Measurements from ENCODE around the gene PCDHGA12. TPM values are rescaled to one million over a fixed set of nuclear protein-coding genes. Genes with fewer than 3 reads are reported as not detected.

Gene PCDHGA12
- total RNA-seq, 2 donors from 2014 or later = 16.2 to 26.0 TPM

DNA sequence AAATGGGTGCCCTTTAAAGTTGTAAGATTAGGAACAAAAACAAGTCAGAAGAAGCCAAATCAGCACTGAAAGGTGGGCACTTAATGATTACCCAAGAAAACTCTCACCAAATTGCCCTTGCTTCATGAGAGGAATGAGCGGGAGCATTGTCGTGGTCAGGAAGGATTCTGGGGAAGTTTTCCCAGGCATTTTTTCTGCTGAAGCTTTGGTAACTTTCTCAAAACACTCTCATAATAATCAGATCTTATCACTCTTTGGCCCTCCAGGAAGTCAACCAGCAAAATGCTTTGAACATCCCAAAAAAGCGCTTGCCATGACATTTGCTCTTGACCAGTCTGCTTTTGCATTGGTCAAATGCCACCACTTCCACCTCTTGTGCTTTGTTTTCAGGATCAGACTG, 35.0 kb downstream of the PCDHGA12 start:
- H3K27ac ChIP-seq = no peak overlapping the region
- ATAC-seq (ENCODE audit: insufficient number of reproducible peaks, low FRiP score, low read depth) (no peak), DNase-seq (ENCODE audit: low spot score) (no peak)
- no peaks in the 10 kb centered on the region for H3K4me1 ChIP-seq (ENCODE audit: control insufficient read depth in 1 of 2, low read depth in 2 of 2)
- TF ChIP-seq, protein P1, sequence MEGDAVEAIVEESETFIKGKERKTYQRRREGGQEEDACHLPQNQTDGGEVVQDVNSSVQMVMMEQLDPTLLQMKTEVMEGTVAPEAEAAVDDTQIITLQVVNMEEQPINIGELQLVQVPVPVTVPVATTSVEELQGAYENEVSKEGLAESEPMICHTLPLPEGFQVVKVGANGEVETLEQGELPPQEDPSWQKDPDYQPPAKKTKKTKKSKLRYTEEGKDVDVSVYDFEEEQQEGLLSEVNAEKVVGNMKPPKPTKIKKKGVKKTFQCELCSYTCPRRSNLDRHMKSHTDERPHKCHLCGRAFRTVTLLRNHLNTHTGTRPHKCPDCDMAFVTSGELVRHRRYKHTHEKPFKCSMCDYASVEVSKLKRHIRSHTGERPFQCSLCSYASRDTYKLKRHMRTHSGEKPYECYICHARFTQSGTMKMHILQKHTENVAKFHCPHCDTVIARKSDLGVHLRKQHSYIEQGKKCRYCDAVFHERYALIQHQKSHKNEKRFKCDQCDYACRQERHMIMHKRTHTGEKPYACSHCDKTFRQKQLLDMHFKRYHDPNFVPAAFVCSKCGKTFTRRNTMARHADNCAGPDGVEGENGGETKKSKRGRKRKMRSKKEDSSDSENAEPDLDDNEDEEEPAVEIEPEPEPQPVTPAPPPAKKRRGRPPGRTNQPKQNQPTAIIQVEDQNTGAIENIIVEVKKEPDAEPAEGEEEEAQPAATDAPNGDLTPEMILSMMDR (IDR thresholded peaks at IDR 0.05) = no peak
- H3K4me3 ChIP-seq = no peak overlapping the region
- no peaks in the 10 kb centered on the region for H3K27me3 ChIP-seq (replicated peaks; ENCODE audit: insufficient read depth)
- no peaks in the 10 kb centered on the region for H3K36me3 ChIP-seq
- H3K9me3 ChIP-seq = no peaks in the 10 kb centered on the region

DNA sequence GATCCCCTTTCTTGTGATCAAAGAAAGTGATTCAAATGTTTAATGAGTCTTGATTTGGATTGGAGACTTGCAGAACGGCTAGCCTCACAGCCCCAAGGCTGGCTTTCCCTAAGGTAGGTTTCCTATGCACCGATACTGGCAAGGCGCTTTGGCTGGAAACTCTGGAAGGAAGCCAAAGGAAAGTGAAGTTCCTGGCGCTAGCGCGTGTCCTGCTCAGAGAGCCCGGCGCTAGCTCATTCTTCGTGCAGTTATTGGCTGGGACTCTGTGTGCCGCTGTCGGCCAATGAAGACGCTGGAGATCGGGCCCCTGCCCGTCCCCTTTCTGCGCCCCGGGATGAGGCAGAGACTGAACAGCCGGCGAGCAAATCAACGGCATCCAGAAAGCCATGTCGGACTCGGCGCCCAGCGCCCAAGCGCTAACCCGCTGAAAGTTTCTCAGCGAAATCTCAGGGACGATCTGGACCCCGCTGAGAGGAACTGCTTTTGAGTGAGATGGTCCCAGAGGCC, 45.4 kb downstream of the PCDHGA12 start, which contains the start of gene PCDHGC3:
TSS of gene PCDHGC3 (plus strand) at position 342 of the 507 bp plus-strand sequence. CDS start at position 493, 151 bp downstream.
- ATAC-seq (ENCODE audit: insufficient number of reproducible peaks, low FRiP score, low read depth) (peak; percentile 93), DNase-seq (ENCODE audit: low spot score) (peak; percentile 81)
- Histone ChIP-seq H3K9me3 (no peaks in the 10 kb centered on the region), H3K27ac (peak within 1 kb of the TSS; percentile 86 to 93), H3K4me3 (peak within 1 kb of the TSS; percentile 83), H3K36me3 (no peaks in the 10 kb centered on the region), H3K4me1 (ENCODE audit: control insufficient read depth in 1 of 2, low read depth in 2 of 2) (peaks cover 22 to 45% of the 10 kb centered on the region in 2 donors), H3K27me3 (replicated peaks; ENCODE audit: insufficient read depth) (no peaks in the 10 kb centered on the region)
- TF ChIP-seq, protein P1 (IDR thresholded peaks at IDR 0.05) = no peak

DNA sequence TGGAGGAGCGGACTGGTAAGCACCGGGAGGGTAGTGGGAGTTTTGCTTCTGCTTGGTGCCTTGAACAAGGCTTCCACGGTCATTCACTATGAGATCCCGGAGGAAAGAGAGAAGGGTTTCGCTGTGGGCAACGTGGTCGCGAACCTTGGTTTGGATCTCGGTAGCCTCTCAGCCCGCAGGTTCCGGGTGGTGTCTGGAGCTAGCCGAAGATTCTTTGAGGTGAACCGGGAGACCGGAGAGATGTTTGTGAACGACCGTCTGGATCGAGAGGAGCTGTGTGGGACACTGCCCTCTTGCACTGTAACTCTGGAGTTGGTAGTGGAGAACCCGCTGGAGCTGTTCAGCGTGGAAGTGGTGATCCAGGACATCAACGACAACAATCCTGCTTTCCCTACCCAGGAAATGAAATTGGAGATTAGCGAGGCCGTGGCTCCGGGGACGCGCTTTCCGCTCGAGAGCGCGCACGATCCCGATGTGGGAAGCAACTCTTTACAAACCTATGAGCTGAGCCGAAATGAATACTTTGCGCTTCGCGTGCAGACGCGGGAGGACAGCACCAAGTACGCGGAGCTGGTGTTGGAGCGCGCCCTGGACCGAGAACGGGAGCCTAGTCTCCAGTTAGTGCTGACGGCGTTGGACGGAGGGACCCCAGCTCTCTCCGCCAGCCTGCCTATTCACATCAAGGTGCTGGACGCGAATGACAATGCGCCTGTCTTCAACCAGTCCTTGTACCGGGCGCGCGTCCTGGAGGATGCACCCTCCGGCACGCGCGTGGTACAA, 46.0 kb downstream of the PCDHGA12 start:
- Histone ChIP-seq H3K36me3 (no peaks in the 10 kb centered on the region), H3K4me3 (peak overlapping the region; percentile 83), H3K9me3 (no peaks in the 10 kb centered on the region), H3K27ac (peak overlapping the region; percentile 86 to 93), H3K27me3 (replicated peaks; ENCODE audit: insufficient read depth) (no peaks in the 10 kb centered on the region), H3K4me1 (ENCODE audit: control insufficient read depth in 1 of 2, low read depth in 2 of 2) (peaks cover 26 to 51% of the 10 kb centered on the region in 2 donors)
- TF ChIP-seq, protein P1 (IDR thresholded peaks at IDR 0.05) = no peak
- peak; percentile 38 for ATAC-seq (ENCODE audit: insufficient number of reproducible peaks, low FRiP score, low read depth)
- no peak for DNase-seq (ENCODE audit: low spot score)

DNA sequence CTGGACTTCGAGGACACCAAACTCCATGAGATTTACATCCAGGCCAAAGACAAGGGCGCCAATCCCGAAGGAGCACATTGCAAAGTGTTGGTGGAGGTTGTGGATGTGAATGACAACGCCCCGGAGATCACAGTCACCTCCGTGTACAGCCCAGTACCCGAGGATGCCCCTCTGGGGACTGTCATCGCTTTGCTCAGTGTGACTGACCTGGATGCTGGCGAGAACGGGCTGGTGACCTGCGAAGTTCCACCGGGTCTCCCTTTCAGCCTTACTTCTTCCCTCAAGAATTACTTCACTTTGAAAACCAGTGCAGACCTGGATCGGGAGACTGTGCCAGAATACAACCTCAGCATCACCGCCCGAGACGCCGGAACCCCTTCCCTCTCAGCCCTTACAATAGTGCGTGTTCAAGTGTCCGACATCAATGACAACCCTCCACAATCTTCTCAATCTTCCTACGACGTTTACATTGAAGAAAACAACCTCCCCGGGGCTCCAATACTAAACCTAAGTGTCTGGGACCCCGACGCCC, 46.8 kb downstream of the PCDHGA12 start:
- Histone ChIP-seq H3K4me3 (peak overlapping the region; percentile 83), H3K36me3 (no peaks in the 10 kb centered on the region), H3K27ac (peak overlapping the region; percentile 86 to 93), H3K27me3 (replicated peaks; ENCODE audit: insufficient read depth) (no peaks in the 10 kb centered on the region), H3K4me1 (ENCODE audit: control insufficient read depth in 1 of 2, low read depth in 2 of 2) (peaks cover 26 to 58% of the 10 kb centered on the region in 2 donors), H3K9me3 (no peaks in the 10 kb centered on the region)
- DNase-seq (ENCODE audit: low spot score) (no peak), ATAC-seq (ENCODE audit: insufficient number of reproducible peaks, low FRiP score, low read depth) (no peak)
- TF ChIP-seq, protein P1 (IDR thresholded peaks at IDR 0.05) = no peak

DNA sequence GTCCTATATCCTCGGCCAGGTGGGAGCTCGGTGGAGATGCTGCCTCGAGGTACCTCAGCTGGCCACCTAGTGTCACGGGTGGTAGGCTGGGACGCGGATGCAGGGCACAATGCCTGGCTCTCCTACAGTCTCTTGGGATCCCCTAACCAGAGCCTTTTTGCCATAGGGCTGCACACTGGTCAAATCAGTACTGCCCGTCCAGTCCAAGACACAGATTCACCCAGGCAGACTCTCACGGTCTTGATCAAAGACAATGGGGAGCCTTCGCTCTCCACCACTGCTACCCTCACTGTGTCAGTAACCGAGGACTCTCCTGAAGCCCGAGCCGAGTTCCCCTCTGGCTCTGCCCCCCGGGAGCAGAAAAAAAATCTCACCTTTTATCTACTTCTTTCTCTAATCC, 47.5 kb downstream of the PCDHGA12 start:
- H3K27ac ChIP-seq = no peak overlapping the region

More for the DNA sequence above, 47.5 kb downstream of the PCDHGA12 start:
- no peak for DNase-seq (ENCODE audit: low spot score)
- peaks cover 26 to 65% of the 10 kb centered on the region in 2 donors for H3K4me1 ChIP-seq (ENCODE audit: control insufficient read depth in 1 of 2, low read depth in 2 of 2)
- no peaks in the 10 kb centered on the region for H3K9me3 ChIP-seq
- no peak for ATAC-seq (ENCODE audit: insufficient number of reproducible peaks, low FRiP score, low read depth)
- H3K4me3 ChIP-seq = peak overlapping the region; percentile 83
- no peaks in the 10 kb centered on the region for H3K36me3 ChIP-seq
- no peaks in the 10 kb centered on the region for H3K27me3 ChIP-seq (replicated peaks; ENCODE audit: insufficient read depth)
- TF ChIP-seq, protein P1 (IDR thresholded peaks at IDR 0.05) = no peak

Data from thoracic aorta (tissue), 2 donors.